OCI-LY3 (cell line): ENCODE results near the gene PCDH15.
"Not testable (repeated sequence)": the region's sequence is repeated elsewhere in the genome, so short reads cannot be mapped to it uniquely, and the experiment has no call there.

ENCODE experiments used
- H2AFZ ChIP-seq: fragments of 200-600, 300-600 bp; shearing (Covaris generic); 2 replicates; pipeline ENCODE4 v1.6.0; 2014; ENCODE audit warnings: antibody characterized with exemption, low read depth, low read length
- H3K27ac ChIP-seq: fragments of 200-600, 300-600 bp; sonication (generic); 2 replicates; pipeline ENCODE4 v1.5.1; 2014; ENCODE audit warnings: mild to moderate bottlenecking, low read length, moderate library complexity, mixed read lengths
- H3K27me3 ChIP-seq: fragments of 200-600, 300-600 bp; sonication (generic); 2 replicates; pipeline ENCODE4 v1.6.1; 2014; ENCODE audit warnings: low read depth, low read length, mixed read lengths
- H3K36me3 ChIP-seq: fragments of 200-600, 300-600 bp; sonication (generic); replicated peaks from 2 replicates; pipeline ENCODE3; 2014; ENCODE audit warnings: low read depth, low read length, mixed read lengths
- H3K4me1 ChIP-seq: fragments of 300-600, 200-600 bp; sonication (generic); 2 replicates; pipeline ENCODE4 v1.6.1; 2014; ENCODE audit warnings: low read length, mixed read lengths
- H3K4me2 ChIP-seq: fragments of 200-600, 300-600 bp; sonication (generic); 2 replicates; pipeline ENCODE4 v1.6.1; 2014; ENCODE audit warnings: low read length, mixed read lengths
- H3K4me3 ChIP-seq: fragments of 300-600, 200-600 bp; sonication (generic); 2 replicates; pipeline ENCODE4 v1.5.1; 2014; ENCODE audit warnings: antibody characterized with exemption, mild to moderate bottlenecking, low read length, moderate library complexity
- H3K79me2 ChIP-seq: fragments of 300-600, 200-600 bp; shearing (Covaris generic); 2 replicates; pipeline ENCODE4 v1.6.1; 2014; ENCODE audit warnings: mild to moderate bottlenecking, low read length, mixed read lengths
- H3K9ac ChIP-seq: fragments of 300-600, 200-600 bp; shearing (Covaris generic); 2 replicates; pipeline ENCODE4 v1.6.0; 2014; ENCODE audit warnings: mild to moderate bottlenecking, low read length, moderate library complexity
- H3K9me3 ChIP-seq: fragments of 200-600, 300-600 bp; shearing (Covaris generic); 2 replicates; pipeline ENCODE4 v1.6.1; 2014; ENCODE audit warnings: low read length, mixed read lengths; ENCODE audit not compliant: insufficient read depth
- H4K20me1 ChIP-seq: fragments of 200-600, 300-600 bp; sonication (generic); 2 replicates; pipeline ENCODE4 v1.6.1; 2016; ENCODE audit warnings: low read length, mixed read lengths; ENCODE audit not compliant: insufficient read depth
- EZH2phosphoT487 ChIP-seq: fragments of 200-600 bp; shearing (Covaris generic); IDR thresholded peaks from 2 replicates; pipeline ENCODE4 v1.6.1; 2018; ENCODE audit warnings: antibody characterized with exemption, mixed run types, low read depth
- TF ChIP-seq, protein P1 (sequence below): fragments of 200-600, 300-600 bp; sonication (generic); IDR thresholded peaks from 2 replicates; pipeline ENCODE4 v1.5.1; 2014; ENCODE audit warnings: antibody characterized with exemption, low read length, low read depth

PCDH15 gene

DNA sequence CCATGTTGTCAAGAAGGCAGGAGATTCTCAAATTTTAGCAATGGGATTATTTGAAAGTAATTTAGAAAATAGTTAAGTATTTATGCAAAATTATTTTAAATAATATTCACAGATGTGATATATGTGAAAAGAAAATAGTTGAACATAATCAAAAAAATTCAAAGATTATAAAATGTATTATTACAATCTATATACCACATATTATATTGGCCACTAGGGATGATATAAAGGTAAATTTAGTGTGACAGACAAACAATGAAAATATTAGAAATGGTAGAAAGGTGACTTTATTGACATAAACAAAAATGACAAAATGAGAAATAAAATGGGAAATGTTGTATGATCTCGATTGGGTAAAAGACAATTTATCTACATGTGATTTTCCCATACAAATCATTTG lies 385.5 kb downstream of the PCDH15 start:
- Histone ChIP-seq H3K9ac (no peak overlapping the region), H3K27ac (no peak overlapping the region), H4K20me1 (no peaks in the 10 kb centered on the region), H3K79me2 (no peaks in the 10 kb centered on the region), H3K4me3 (no peak overlapping the region), H3K36me3 (no peaks in the 10 kb centered on the region), H3K4me1 (no peaks in the 10 kb centered on the region), H3K4me2 (no peak overlapping the region), H2AFZ (no peak overlapping the region), H3K27me3 (no peaks in the 10 kb centered on the region), H3K9me3 (no peaks in the 10 kb centered on the region)
- TF ChIP-seq, protein P1, sequence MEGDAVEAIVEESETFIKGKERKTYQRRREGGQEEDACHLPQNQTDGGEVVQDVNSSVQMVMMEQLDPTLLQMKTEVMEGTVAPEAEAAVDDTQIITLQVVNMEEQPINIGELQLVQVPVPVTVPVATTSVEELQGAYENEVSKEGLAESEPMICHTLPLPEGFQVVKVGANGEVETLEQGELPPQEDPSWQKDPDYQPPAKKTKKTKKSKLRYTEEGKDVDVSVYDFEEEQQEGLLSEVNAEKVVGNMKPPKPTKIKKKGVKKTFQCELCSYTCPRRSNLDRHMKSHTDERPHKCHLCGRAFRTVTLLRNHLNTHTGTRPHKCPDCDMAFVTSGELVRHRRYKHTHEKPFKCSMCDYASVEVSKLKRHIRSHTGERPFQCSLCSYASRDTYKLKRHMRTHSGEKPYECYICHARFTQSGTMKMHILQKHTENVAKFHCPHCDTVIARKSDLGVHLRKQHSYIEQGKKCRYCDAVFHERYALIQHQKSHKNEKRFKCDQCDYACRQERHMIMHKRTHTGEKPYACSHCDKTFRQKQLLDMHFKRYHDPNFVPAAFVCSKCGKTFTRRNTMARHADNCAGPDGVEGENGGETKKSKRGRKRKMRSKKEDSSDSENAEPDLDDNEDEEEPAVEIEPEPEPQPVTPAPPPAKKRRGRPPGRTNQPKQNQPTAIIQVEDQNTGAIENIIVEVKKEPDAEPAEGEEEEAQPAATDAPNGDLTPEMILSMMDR = no peak
- no peak for TF ChIP-seq EZH2phosphoT487

DNA sequence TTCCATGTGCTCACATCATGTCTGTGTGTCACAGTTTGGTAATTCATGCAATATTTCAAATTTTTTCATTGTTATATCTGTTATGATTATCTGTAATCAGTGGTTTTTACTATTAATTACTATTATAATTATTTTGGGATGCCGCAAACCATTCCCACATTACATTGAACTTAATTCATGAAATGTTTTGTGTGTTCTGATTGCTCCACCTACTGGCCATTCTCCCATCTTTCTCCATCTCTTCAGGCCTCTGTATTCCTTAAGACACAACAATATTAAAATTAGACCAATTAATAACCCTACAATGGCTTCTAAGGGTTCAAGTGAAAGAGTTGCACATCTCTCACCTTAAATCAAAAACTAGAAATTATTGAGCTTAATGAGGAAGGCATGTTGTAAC lies 398.5 kb downstream of the PCDH15 start:
- H3K79me2 ChIP-seq = no peaks in the 10 kb centered on the region
- no peak overlapping the region for H3K27ac ChIP-seq
- H3K4me1 ChIP-seq = no peaks in the 10 kb centered on the region
- TF ChIP-seq, protein P1 = peak; percentile 52
- no peak for TF ChIP-seq EZH2phosphoT487
- H3K9me3 ChIP-seq = no peaks in the 10 kb centered on the region
- H3K9ac ChIP-seq = no peak overlapping the region
- no peaks in the 10 kb centered on the region for H3K27me3 ChIP-seq
- no peak overlapping the region for H2AFZ ChIP-seq
- no peak overlapping the region for H3K4me2 ChIP-seq
- H3K4me3 ChIP-seq = no peak overlapping the region
- H4K20me1 ChIP-seq = no peaks in the 10 kb centered on the region
- H3K36me3 ChIP-seq = no peaks in the 10 kb centered on the region

DNA sequence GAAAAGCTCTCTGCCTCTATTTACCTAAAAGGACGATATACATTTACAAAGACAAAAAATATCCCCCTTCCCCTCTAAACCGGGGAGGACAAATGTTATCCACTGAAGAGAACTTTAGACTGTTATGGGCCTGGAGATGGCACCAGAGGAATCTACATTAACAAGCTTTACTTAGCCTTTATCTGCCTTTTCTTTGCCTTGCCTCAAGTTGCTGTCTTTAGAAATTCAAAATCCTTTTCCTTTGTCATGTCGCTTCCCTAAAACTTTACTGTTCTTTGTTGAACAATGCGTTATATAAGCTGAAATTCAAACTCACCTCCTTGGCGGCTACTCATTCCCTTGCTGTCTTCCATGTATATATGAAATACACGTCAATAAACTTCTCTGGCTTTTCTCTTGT lies 405.0 kb downstream of the PCDH15 start:
- Histone ChIP-seq H3K9ac (no peak overlapping the region), H4K20me1 (no peaks in the 10 kb centered on the region), H3K36me3 (no peaks in the 10 kb centered on the region), H3K27me3 (no peaks in the 10 kb centered on the region), H3K27ac (no peak overlapping the region), H3K4me3 (no peak overlapping the region), H3K4me1 (no peaks in the 10 kb centered on the region), H3K9me3 (no peaks in the 10 kb centered on the region), H3K79me2 (no peaks in the 10 kb centered on the region), H2AFZ (no peak overlapping the region), H3K4me2 (no peak overlapping the region)
- no peak for TF ChIP-seq EZH2phosphoT487
- TF ChIP-seq, protein P1 = no peak

DNA sequence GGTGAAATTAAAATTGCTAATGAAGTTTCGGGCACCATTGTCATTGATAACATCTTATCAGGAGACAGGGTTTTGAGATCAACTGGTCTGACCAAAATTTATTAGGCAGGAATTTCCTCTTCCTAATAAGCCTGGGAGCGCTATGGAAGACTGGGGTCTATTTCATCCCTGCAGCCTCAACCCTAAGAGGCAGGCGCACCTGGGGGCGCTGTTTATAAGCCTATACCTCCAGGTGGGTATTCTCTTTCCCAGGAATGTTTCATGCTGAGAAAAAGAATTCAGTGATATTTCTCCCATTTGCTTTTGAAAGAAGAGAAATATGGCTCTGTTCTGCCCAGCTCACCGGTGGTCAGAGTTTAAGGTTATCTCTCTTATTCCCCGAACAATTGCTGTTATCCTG lies 406.4 kb downstream of the PCDH15 start:
- H3K4me3 ChIP-seq, H3K27me3 ChIP-seq, H2AFZ ChIP-seq, H3K4me2 ChIP-seq, H3K9ac ChIP-seq, H3K9me3 ChIP-seq, H3K36me3 ChIP-seq, H3K27ac ChIP-seq, H3K79me2 ChIP-seq, H3K4me1 ChIP-seq, H4K20me1 ChIP-seq: not testable (repeated sequence)

DNA sequence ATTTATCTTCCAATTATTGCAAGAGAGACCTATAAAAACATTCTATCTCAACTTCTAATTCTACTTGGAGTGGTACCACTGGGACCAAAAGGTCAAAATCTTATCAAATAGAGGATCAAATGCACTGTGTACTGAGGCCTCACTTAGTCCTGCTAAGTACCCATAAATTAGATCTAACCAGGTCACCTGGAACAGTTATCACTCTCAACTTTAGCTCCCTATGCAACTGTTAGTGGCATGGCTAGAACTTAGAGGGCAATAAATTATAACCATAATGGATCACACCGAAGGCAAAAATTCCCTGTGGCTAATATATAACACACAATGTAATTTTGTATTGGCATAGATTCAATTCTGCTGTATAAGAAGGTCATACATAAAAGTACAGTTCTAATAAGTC lies 428.9 kb downstream of the PCDH15 start:
- no peak overlapping the region for H3K9ac ChIP-seq
- H3K9me3 ChIP-seq = no peaks in the 10 kb centered on the region
- TF ChIP-seq, protein P1 = no peak
- TF ChIP-seq EZH2phosphoT487 = no peak
- H3K27ac ChIP-seq = no peak overlapping the region
- H3K36me3 ChIP-seq = no peaks in the 10 kb centered on the region
- H3K4me2 ChIP-seq = no peak overlapping the region
- no peak overlapping the region for H2AFZ ChIP-seq
- H3K4me1 ChIP-seq = no peaks in the 10 kb centered on the region
- H4K20me1 ChIP-seq = no peaks in the 10 kb centered on the region
- H3K27me3 ChIP-seq = no peaks in the 10 kb centered on the region
- no peak overlapping the region for H3K4me3 ChIP-seq
- H3K79me2 ChIP-seq = no peaks in the 10 kb centered on the region
